ENCODE measurements around the gene NINJ2. TPM values are rescaled to one million over a fixed set of nuclear protein-coding genes. Genes with fewer than 3 reads are reported as not detected.

Gene NINJ2
- total RNA-seq, 1 experiment from 2014 or later: 0.24 TPM

GRCh38 chr12:591167-592023 is 71.8 kb downstream of the NINJ2 start:
- Histone ChIP-seq H3K9me3 (ENCODE audit: control insufficient read depth, low read depth, low read length) (no peaks in the 10 kb centered on the region), H2BK20ac (ENCODE audit: low read depth, low read length, poor library complexity, severe bottlenecking) (no peak overlapping the region), H3T11ph (ENCODE audit: low read length) (no peak overlapping the region), H3K56ac (ENCODE audit: insufficient read length, low read depth, low read length) (no peak overlapping the region), H4K91ac (ENCODE audit: insufficient read length, low read depth, low read length) (no peak overlapping the region), H3K18ac (ENCODE audit: insufficient read length, low read depth, low read length) (no peak overlapping the region), H3K27ac (ENCODE audit: insufficient read length, low read depth, low read length) (no peak overlapping the region), H3K79me1 (ENCODE audit: insufficient read depth, low read depth, low read length, poor library complexity, severe bottlenecking) (no peaks in the 10 kb centered on the region), H4K8ac (replicated peaks; ENCODE audit: insufficient read length, low read depth, low read length) (no peak overlapping the region), H3K23me2 (ENCODE audit: insufficient read length, low read depth, low read length, poor library complexity, severe bottlenecking) (no peaks in the 10 kb centered on the region), H3K79me2 (ENCODE audit: insufficient read depth, low read length) (no peaks in the 10 kb centered on the region), H2BK15ac (ENCODE audit: low read depth, low read length) (no peak overlapping the region), H3K4me2 (ENCODE audit: insufficient read depth, insufficient read length, low read length) (no peak overlapping the region), H2BK5ac (ENCODE audit: insufficient read length, low read length) (no peak overlapping the region), H3K14ac (ENCODE audit: insufficient read depth, low read length) (no peak overlapping the region; the same call in 1 of the 2 replicates), H4K5ac (ENCODE audit: insufficient read length, low read depth, low read length) (no peak overlapping the region), H3K4me1 (ENCODE audit: insufficient read depth, low read length) (no peaks in the 10 kb centered on the region), H3K27me3 (ENCODE audit: insufficient read depth, low read length) (no peaks in the 10 kb centered on the region), H2BK120ac (ENCODE audit: low read depth, low read length, poor library complexity, severe bottlenecking) (no peak overlapping the region), H2AFZ (ENCODE audit: low read length) (no peak overlapping the region), H2AK5ac (ENCODE audit: insufficient read length, low read length) (no peak overlapping the region), H3K4ac (ENCODE audit: low read depth, low read length) (no peak overlapping the region), H3K9ac (ENCODE audit: extremely low read depth, insufficient read length, low read length) (no peak overlapping the region), H3K23ac (ENCODE audit: insufficient read length, low read depth, low read length) (no peak overlapping the region), H2BK12ac (ENCODE audit: insufficient read length, low read depth, low read length) (no peak overlapping the region), H4K20me1 (ENCODE audit: control insufficient read depth, insufficient read depth, insufficient read length) (no peaks in the 10 kb centered on the region)
- DNase-seq: no peak
- whole genome bisulfite sequencing (ENCODE audit: extremely low coverage, insufficient read length, low lambda C conversion rate): no CpG with 5 or more reads among the region's 16 CpGs
- no peaks in the 10 kb centered on the region; a peak in 2 of 5 replicates for H3K9me3 Mint-ChIP-seq
- TF ChIP-seq CTCF (conservative IDR thresholded peaks at IDR 0.05): peak; percentile 42; the same call in 2 of the 3 replicates
- H3K4me1 Mint-ChIP-seq: 0 out of 4 replicates have a peak, but pooled peaks cover 0 to 4% of the 10 kb centered on the region in 2 experiments
- H3K36me3 Mint-ChIP-seq (ENCODE audit: insufficient read depth in 1 of 3, low read depth in 3 of 3): no peaks in the 10 kb centered on the region
- peaks cover 9% of the 10 kb centered on the region for H3K27me3 Mint-ChIP-seq (ENCODE audit: low read depth)
- H3K27ac Mint-ChIP-seq: peak overlapping the region in 1 of 3 experiments; percentile 47; a peak in 2 of 7 replicates
- no peak overlapping the region for H3K4me3 Mint-ChIP-seq

Measured in H9 (cell line).